Measurements from ENCODE around the gene MEOX1.

Gene MEOX1

DNA sequence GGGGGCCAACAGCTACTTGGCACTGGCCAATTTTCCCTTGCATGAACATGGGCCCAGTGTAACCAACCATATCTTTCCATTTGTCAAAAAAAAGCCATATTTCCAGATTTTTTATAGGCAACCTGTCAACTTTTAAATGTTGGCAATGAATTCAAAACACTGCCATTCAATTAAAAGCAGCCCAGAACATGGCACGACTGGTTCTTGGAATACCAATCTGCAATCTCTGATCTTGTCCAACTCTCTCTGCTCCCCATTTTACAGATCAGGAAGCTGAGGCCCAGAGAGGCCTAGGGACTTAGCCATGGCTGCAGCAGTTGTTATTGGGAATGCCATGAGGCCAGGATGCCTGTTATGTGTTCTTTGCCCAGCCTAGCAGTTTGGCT is 8.9 kb upstream of the MEOX1 start:
- Mint-ChIP-seq H3K27me3 (no peaks in the 10 kb centered on the region), H3K27ac (no peak overlapping the region)

DNA sequence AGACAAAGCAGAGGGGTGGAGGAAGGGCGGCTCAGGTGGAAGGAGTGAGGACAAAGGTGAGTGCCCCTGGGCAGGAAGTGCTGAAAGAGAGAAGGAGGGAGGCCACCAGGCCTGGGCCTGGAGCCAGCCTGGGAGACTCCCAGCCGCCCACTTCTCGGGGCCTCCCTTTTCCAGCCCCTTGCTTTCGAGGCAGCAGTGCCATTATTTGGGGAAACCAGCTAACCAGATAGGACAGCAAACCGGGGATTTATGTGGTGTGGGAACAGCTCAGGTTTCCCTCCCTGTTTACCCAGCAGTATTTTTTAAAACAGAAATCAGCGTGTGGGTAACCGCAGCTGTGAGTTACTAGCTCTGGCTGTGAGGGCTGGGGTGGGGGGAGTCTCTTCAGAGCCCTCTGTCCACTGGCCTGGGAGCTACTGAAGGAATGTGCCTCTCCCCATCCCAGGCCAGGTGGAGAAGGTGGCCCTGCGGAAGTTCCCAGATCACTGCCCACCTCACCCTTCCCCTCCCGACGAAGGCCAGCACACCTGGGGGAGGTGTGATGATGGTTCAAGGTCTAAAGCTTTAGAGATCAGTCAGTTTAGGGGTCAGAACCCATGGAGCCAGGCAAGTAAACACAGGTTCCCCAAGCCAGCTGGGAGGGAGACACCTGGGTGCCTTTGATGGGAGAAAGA is 8.4 kb upstream of the MEOX1 start:
- Mint-ChIP-seq H3K27me3 (no peaks in the 10 kb centered on the region), H3K4me3 (no peak overlapping the region), H3K36me3 (no peaks in the 10 kb centered on the region), H3K27ac (no peak overlapping the region), H3K4me1 (ENCODE audit: low read depth) (peaks cover 11% of the 10 kb centered on the region), H3K9me3 (ENCODE audit: low read depth) (no peaks in the 10 kb centered on the region)

More for the DNA sequence above, 8.9 kb upstream of the MEOX1 start:
- no peak overlapping the region for H3K4me3 Mint-ChIP-seq
- no peaks in the 10 kb centered on the region for H3K36me3 Mint-ChIP-seq
- peaks cover 11% of the 10 kb centered on the region for H3K4me1 Mint-ChIP-seq (ENCODE audit: low read depth)
- no peaks in the 10 kb centered on the region for H3K9me3 Mint-ChIP-seq (ENCODE audit: low read depth)

DNA sequence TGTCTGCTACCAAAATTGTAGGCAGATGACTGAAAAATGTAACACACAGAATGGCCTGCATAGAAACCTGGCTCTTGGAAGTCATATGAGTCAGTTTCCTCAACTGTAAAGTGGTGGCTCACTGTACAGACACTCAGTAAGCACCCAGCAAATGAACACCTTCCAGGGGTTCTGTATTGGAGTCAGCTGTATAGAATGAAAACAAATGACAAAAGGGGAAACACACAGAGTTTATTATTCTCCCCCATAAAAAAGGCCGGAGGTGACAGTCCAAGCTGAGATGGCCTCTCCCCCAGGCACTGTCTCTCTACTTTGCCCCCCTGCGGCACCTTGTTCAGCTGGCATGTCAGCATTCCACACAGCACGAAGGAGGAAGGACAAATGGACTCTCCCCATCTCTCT is 6.2 kb upstream of the MEOX1 start:
- H3K27ac Mint-ChIP-seq = no peak overlapping the region
- no peaks in the 10 kb centered on the region for H3K9me3 Mint-ChIP-seq (ENCODE audit: low read depth)
- H3K4me3 Mint-ChIP-seq = no peak overlapping the region
- H3K36me3 Mint-ChIP-seq = no peaks in the 10 kb centered on the region
- no peaks in the 10 kb centered on the region for H3K27me3 Mint-ChIP-seq
- peaks cover 12% of the 10 kb centered on the region for H3K4me1 Mint-ChIP-seq (ENCODE audit: low read depth)

DNA sequence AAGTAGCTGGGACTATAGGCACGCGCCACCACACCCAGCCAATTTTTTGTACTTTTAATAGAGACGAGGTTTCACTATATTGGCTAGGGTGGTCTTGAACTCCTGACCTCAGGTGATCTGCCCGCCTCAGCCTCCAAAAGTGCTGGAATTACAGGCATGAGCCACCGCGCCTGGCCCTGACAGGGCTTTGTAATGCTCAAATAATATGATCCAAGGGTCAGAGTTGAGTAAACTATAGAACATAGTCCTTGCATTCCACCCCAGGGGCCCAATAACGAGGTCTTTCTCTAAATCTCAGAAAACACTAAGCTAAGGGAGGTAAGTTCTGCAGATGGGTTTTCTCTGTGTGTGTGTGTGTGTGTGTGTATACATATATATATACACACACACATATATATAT is 5.8 kb upstream of the MEOX1 start:
- Mint-ChIP-seq H3K36me3 (no peaks in the 10 kb centered on the region), H3K4me3 (no peak overlapping the region), H3K27ac (no peak overlapping the region), H3K27me3 (no peaks in the 10 kb centered on the region), H3K9me3 (ENCODE audit: low read depth) (no peaks in the 10 kb centered on the region), H3K4me1 (ENCODE audit: low read depth) (peaks cover 13% of the 10 kb centered on the region)

DNA sequence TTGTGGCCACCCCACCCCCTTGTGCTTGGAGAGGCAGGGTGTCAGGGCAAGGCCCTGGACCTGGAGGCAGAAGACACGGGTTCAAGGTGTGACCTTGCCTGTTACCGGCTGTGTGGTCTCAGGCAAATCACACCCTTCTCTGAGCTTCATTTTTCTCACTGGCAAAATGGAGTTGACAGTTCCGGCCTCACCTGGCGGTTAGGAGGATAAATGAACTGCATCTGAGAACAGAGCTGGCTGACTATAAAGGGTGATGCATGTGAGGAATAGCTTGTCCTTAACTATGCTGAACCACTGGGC is 4.2 kb upstream of the MEOX1 start:
- Mint-ChIP-seq H3K4me1 (ENCODE audit: low read depth) (peaks cover 26% of the 10 kb centered on the region), H3K4me3 (no peak overlapping the region), H3K27ac (no peak overlapping the region), H3K36me3 (no peaks in the 10 kb centered on the region), H3K27me3 (no peaks in the 10 kb centered on the region), H3K9me3 (ENCODE audit: low read depth) (no peaks in the 10 kb centered on the region)

DNA sequence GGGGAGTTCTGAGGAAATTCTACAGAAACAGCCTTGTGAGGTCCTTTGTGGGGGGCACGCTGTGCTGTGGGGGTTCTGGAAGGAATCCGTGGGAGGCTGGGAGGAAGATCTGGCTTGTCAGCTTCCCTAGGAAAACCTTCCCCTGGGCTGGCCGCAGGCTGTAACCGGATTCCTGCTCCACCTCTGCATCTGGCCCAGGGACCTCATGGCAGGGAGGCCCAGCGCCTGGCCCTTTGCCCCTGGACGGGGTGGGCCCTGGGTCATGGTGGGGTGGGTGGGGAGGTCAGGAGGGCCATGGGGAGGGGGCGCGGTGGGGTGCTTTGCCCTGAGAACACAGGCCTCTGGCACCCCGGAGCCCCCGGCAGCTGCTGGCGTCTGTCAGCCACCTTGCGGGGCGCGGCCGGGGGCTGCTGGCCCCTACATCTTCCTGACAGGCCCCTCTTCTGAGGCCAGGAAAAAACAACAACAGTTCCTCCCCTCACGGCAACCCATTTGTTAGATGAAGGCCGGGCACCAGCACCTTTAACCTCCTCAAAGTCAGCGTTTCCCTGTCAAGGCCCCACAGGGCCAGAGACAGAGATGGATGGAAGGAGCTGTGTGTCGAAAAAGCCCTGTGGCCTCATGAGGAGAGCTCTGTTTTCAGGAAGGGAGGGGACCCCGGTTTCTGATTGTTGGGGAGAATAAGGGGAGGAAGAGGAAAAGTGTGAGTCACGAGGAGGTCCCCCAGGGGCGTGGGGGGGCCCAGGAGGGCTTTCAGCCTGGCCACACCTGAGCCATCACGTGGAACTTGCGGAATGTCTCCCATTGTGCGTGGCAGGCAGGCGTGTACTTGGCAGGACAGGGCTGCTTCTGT is 3.6 kb upstream of the MEOX1 start:
- Mint-ChIP-seq H3K4me1 (ENCODE audit: low read depth) (peaks cover 32% of the 10 kb centered on the region), H3K36me3 (no peaks in the 10 kb centered on the region), H3K27ac (no peak overlapping the region), H3K27me3 (no peaks in the 10 kb centered on the region), H3K4me3 (no peak overlapping the region), H3K9me3 (ENCODE audit: low read depth) (no peaks in the 10 kb centered on the region)

DNA sequence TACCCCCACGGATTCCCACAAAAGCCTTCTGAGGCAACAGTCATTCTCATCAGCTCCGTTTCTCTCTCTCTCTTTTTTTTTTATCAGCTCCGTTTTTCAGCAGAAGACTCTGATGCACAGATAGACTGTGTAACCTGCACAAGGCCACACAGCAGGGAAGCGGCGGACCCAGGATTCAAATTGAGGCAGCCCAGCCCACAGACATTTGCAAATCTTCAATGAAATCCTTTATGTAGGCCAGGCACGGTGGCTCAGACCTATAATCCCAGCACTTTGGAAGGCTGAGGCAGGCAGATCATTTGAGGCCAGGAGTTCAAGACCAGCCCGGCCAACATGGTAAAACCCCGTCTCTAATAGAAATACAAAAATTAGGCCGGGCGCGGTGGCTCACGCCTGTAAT is 2.4 kb upstream of the MEOX1 start:
- Mint-ChIP-seq H3K9me3 (ENCODE audit: low read depth) (no peaks in the 10 kb centered on the region), H3K27me3 (no peaks in the 10 kb centered on the region), H3K4me1 (ENCODE audit: low read depth) (peaks cover 27% of the 10 kb centered on the region), H3K36me3 (no peaks in the 10 kb centered on the region), H3K27ac (no peak overlapping the region), H3K4me3 (no peak overlapping the region)

DNA sequence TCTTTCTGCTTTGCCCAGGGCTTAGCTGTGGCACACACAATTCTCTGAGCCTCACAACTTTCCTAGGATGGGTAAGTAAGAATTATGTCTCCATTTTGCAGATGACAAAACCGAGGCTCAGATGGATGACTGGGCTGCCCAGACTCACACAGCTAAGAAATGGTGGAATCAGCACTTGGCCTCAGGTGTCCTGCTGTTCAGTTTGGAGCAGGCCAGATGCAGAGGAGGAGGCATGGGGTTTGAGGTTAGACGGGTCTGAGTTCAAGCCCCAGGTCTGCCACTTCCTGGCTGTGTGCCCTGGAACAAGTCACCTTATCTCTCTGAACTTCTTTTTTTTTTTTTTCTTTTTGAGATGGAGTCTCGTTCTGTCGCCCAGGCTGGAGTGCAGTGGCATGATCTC is 1.7 kb upstream of the MEOX1 start:
- no peaks in the 10 kb centered on the region for H3K36me3 Mint-ChIP-seq
- H3K4me1 Mint-ChIP-seq (ENCODE audit: low read depth) = peaks cover 27% of the 10 kb centered on the region
- no peak overlapping the region for H3K4me3 Mint-ChIP-seq
- no peak overlapping the region for H3K27ac Mint-ChIP-seq
- H3K9me3 Mint-ChIP-seq (ENCODE audit: low read depth) = no peaks in the 10 kb centered on the region
- H3K27me3 Mint-ChIP-seq = no peaks in the 10 kb centered on the region

DNA sequence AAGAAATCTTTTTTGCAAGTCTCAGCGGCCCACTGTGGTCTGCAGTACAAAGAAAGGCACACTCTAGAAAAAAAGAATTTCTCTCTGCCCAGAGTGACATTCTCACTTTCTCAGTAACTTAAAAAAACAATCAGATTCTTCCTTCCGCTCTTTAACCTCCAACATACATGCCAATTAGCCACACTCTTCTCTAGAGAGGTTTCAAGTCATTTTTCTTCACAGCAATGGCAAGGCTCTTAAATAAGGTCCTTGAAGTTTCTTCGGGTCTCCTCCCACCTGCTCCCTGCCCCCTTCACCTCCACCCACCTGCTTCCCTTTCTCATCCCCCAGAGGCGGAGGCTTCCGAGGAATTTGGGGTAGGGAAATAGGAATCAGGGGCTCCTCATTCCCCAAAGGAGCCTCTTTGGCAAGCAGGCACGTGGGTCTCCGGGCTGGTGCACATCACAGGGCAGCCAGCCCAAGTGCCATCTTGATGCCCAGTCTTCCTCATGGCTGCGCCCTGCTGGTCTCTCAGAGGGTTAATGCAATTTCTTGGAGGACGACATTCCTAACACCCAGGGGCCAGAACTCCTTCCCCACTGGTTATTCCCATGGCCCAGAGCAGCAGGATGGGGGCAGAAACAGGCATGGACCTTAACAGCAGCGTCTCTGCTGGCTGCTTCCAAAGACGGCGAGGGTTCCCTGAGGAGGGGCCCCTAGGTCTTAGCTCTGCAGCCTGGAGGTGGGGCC is 855 bp upstream of the MEOX1 start:
- peak overlapping the region; percentile 64 for H3K4me3 Mint-ChIP-seq
- H3K36me3 Mint-ChIP-seq = no peaks in the 10 kb centered on the region
- no peaks in the 10 kb centered on the region for H3K27me3 Mint-ChIP-seq
- H3K27ac Mint-ChIP-seq = peak overlapping the region; percentile 62
- peaks cover 27% of the 10 kb centered on the region for H3K4me1 Mint-ChIP-seq (ENCODE audit: low read depth)
- H3K9me3 Mint-ChIP-seq (ENCODE audit: low read depth) = no peaks in the 10 kb centered on the region

DNA sequence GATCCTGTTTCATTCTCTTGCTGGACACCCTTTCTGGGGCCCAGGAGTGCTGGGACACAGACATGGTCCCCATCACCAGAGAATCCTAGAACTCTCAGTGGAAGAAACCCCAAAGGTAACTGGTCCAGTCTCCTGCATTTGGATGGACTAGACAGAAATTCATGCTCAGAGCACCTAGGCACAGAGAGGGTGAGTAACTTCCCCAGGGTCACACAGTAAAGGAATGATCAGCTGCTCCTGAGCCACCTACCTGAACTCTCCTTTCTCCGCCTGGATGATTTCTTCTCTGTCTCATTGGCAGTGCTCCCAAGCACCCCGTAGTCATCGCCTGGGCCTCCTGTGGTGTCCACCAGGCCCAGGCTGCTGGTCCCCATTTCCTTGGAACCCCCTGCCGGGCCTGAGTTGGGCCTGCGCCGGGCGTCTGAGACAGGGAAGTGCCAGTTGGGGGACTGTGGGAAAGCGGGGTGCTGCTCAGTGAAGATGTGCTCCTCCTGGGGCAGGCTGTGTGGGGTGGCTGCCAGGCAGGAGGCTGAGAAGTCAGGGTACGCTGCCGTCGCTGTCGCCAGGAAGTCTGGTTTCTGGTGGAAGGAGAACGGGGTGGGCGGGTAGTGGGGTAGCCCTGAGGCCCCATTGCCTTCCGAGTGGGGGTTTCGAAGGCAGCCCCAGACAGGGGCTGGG is 767 bp downstream of the MEOX1 start:
- Mint-ChIP-seq H3K9me3 (ENCODE audit: low read depth) (no peaks in the 10 kb centered on the region), H3K4me1 (ENCODE audit: low read depth) (peaks cover 36% of the 10 kb centered on the region), H3K27ac (peak overlapping the region; percentile 68), H3K36me3 (no peaks in the 10 kb centered on the region), H3K4me3 (peak overlapping the region; percentile 44), H3K27me3 (no peaks in the 10 kb centered on the region)

DNA sequence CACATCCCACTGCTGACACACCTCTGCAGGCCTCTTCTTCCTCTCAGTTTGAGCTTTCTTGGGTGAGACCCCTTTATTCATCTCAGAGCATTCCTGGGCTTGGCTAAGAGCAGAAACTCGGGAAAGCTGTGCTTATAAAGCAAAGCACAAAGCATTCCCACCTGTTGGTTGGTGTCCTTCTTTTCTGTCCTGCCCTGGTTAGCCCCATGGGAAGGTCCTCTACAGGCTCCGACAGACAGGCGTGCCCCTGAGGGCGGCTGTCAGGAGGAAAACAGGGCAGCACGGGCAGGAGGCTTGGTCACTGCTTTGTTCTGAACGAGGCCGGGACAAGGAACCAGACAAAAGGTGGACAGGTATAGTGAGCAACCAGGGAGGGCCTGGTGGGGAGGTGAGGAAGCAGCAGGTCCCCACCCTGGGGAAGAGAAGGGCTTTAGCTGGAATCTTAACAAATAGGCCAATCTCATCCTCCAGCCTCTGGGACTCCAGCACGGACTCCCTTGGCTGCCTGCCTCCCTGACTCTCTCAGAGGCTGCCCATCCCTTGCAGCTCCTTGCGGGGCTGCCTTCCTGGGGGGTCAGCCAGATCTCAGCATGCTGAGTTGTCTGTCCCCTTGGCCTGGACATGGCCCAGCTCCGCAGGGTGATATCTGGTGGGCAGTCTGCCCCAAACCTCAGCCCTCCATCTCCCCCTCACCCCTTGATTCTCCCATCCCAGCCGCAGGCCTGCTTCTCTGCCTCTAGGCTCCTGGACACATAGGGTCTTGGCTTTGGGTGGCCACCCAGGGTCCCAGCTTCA is 1.7 kb downstream of the MEOX1 start:
- no peaks in the 10 kb centered on the region for H3K9me3 Mint-ChIP-seq (ENCODE audit: low read depth)
- no peak overlapping the region for H3K27ac Mint-ChIP-seq
- no peaks in the 10 kb centered on the region for H3K27me3 Mint-ChIP-seq
- peak overlapping the region; percentile 23 for H3K4me3 Mint-ChIP-seq
- H3K36me3 Mint-ChIP-seq = no peaks in the 10 kb centered on the region
- peaks cover 41% of the 10 kb centered on the region for H3K4me1 Mint-ChIP-seq (ENCODE audit: low read depth)

DNA sequence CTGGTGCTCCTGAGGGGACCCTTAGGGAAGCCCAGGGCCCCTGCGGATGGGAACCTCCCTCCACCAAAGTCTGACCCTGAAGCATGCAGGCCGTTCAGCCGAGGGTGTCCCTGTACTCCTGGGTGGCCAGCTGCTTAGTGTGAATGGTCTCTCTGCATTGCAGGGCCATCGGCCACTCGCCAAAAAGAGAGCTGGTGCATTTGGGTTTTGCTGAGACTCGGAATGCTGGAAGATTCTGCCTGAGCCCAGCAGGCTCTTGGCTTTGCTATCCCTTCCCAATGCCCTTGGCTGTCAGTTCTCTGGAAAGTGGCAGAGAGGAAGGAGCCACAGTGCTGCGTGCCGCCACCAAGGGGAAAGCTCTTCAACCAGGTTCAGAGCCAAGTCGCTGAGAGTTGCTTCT is 2.8 kb downstream of the MEOX1 start:
- no peak overlapping the region for H3K27ac Mint-ChIP-seq
- H3K27me3 Mint-ChIP-seq = no peaks in the 10 kb centered on the region
- H3K4me3 Mint-ChIP-seq = no peak overlapping the region
- no peaks in the 10 kb centered on the region for H3K9me3 Mint-ChIP-seq (ENCODE audit: low read depth)
- peaks cover 40% of the 10 kb centered on the region for H3K4me1 Mint-ChIP-seq (ENCODE audit: low read depth)
- H3K36me3 Mint-ChIP-seq = no peaks in the 10 kb centered on the region

DNA sequence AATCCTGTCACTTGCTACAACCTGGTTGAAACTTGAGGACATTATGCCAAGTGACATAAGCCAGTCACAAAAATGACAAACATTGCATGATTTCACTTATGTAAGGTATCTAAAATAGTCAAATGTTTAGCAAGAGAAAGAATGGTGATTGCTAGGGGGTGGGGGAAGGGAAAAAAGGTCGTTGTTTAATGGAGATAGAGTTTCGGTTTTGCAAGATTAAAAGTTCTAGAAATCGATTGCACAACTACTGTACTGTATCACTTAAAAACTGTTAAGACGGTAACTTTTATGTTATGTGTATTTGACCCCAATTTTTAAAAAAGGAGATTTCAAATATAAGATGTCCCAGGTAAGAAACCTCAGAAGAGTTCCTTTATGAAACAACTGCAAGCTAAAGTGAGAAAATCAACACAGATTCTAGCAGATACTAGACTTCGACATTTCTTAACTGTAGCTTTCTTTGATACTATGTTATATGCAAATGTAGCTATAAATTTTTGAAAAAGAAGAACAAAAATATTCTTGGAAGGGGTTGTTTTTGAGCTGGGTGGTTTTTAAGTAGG is 5.9 kb downstream of the MEOX1 start:
- Mint-ChIP-seq H3K27me3 (no peaks in the 10 kb centered on the region), H3K36me3 (no peaks in the 10 kb centered on the region), H3K9me3 (ENCODE audit: low read depth) (no peaks in the 10 kb centered on the region), H3K4me1 (ENCODE audit: low read depth) (peaks cover 28% of the 10 kb centered on the region), H3K27ac (peak overlapping the region; percentile 66), H3K4me3 (peak overlapping the region; percentile 43)

DNA sequence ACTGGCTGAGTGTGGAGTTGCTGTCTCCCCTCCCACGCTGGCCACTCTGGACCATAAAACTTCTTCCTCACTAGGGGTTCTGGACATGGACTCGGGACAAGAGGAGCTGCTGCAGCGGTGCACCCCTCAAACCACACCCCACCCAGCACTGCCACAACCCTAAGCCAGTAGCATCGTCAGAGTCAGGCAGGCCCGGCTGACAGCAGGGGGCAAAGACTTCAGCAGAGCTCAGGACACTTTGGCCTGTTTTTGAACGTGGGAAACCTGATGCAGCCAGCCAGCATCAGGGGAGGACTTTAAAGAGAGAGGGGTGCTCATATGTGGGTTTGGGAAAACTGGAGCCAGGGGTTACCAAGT is 9.6 kb downstream of the MEOX1 start:
- peaks cover 22% of the 10 kb centered on the region for H3K4me1 Mint-ChIP-seq (ENCODE audit: low read depth)
- H3K27me3 Mint-ChIP-seq = peaks cover 6% of the 10 kb centered on the region
- H3K27ac Mint-ChIP-seq = no peak overlapping the region
- H3K36me3 Mint-ChIP-seq = no peaks in the 10 kb centered on the region
- no peaks in the 10 kb centered on the region for H3K9me3 Mint-ChIP-seq (ENCODE audit: low read depth)
- no peak overlapping the region for H3K4me3 Mint-ChIP-seq

Measured in activated naive CD8-positive, alpha-beta T cell (primary cell).